ENCODE results near the gene WNT7B.

The WNT7B gene

GRCh38 chr22:45928726-45929368 is 48.1 kb downstream of the WNT7B start:
- no peak for DNase-seq (ENCODE audit: low read depth, low spot score)

GRCh38 chr22:45927059-45927458 is 49.9 kb downstream of the WNT7B start:
- DNase-seq (ENCODE audit: low read depth, low spot score) = no peak

- DNase-seq (ENCODE audit: low read depth, low spot score) = no peak
Observed at GRCh38 chr22:45926433-45926832, 50.5 kb downstream of the WNT7B start.

GRCh38 chr22:45925811-45926351 is 51.1 kb downstream of the WNT7B start:
- DNase-seq (ENCODE audit: low read depth, low spot score) = no peak

- no peak for DNase-seq (ENCODE audit: low read depth, low spot score)
Observed at GRCh38 chr22:45923835-45924234, 53.1 kb downstream of the WNT7B start.

- DNase-seq (ENCODE audit: low read depth, low spot score) = no peak
Observed at GRCh38 chr22:45923212-45923611, 53.8 kb downstream of the WNT7B start.

- no peak for DNase-seq (ENCODE audit: low read depth, low spot score)
Observed at GRCh38 chr22:45922661-45923060, 54.3 kb downstream of the WNT7B start.

- no peak for DNase-seq (ENCODE audit: low read depth, low spot score)
Observed at GRCh38 chr22:45922256-45922655, 54.7 kb downstream of the WNT7B start.

GRCh38 chr22:45919504-45920286 is 57.3 kb downstream of the WNT7B start:
- no peak for DNase-seq (ENCODE audit: low read depth, low spot score)

- peak; percentile 82 for DNase-seq (ENCODE audit: low read depth, low spot score)
Observed at GRCh38 chr22:45918459-45919370, 58.2 kb downstream of the WNT7B start.

- no peak for DNase-seq (ENCODE audit: low read depth, low spot score)
Observed at GRCh38 chr22:45917700-45918458, 59.1 kb downstream of the WNT7B start.

GRCh38 chr22:45917146-45917545 is 59.8 kb downstream of the WNT7B start:
- DNase-seq (ENCODE audit: low read depth, low spot score) = no peak

- DNase-seq (ENCODE audit: low read depth, low spot score) = no peak
Observed at GRCh38 chr22:45916515-45916914, 60.4 kb downstream of the WNT7B start.

GRCh38 chr22:45915841-45916240 is 61.1 kb downstream of the WNT7B start:
- DNase-seq (ENCODE audit: low read depth, low spot score) = no peak

- DNase-seq (ENCODE audit: low read depth, low spot score) = no peak
Observed at GRCh38 chr22:45915151-45915550, 61.8 kb downstream of the WNT7B start.

GRCh38 chr22:45914309-45914708 is 62.7 kb downstream of the WNT7B start:
- DNase-seq (ENCODE audit: low read depth, low spot score) = no peak

GRCh38 chr22:45912910-45913309 is 64.1 kb downstream of the WNT7B start:
- DNase-seq (ENCODE audit: low read depth, low spot score) = no peak

- no peak for DNase-seq (ENCODE audit: low read depth, low spot score)
Observed at GRCh38 chr22:45911601-45912271, 65.2 kb downstream of the WNT7B start.

- DNase-seq (ENCODE audit: low read depth, low spot score) = no peak
Observed at GRCh38 chr22:45910928-45911467, 66.0 kb downstream of the WNT7B start.

GRCh38 chr22:45908961-45909360 is 68.0 kb downstream of the WNT7B start:
- no peak for DNase-seq (ENCODE audit: low read depth, low spot score)

Data from astrocyte of the hippocampus (primary cell).